ENCODE data around the gene ZFAND4. TPM values are rescaled to one million over a fixed set of nuclear protein-coding genes. Genes with fewer than 3 reads are reported as not detected.

The ZFAND4 gene
- total RNA-seq, 1 experiment from 2014 or later: 15.5 TPM

- H3K9ac ChIP-seq (ENCODE audit: low read length): no peak overlapping the region
- H3K4me1 ChIP-seq (ENCODE audit: control insufficient read depth in 1 of 2, insufficient read depth in 2 of 2, low read length in 2 of 2): no peaks in the 10 kb centered on the region
- H2AFZ ChIP-seq (ENCODE audit: low read depth, low read length, poor library complexity, severe bottlenecking): no peak overlapping the region
- no peaks in the 10 kb centered on the region for H3K36me3 ChIP-seq (ENCODE audit: control insufficient read depth in 1 of 2, insufficient read depth in 2 of 2, low read length in 2 of 2)
- H3K9me2 ChIP-seq (ENCODE audit: insufficient read depth): no peaks in the 10 kb centered on the region
- ChIA-PET CTCF (no interaction called here), POLR2A (no interaction called here), RAD21 (ENCODE audit: low non-redundant PET in 1 of 2, low total read pairs in 2 of 2, uncharacterized antibody in 2 of 2, unreplicated experiment in 2 of 2) (no interaction called here)
- TF ChIP-seq CTCF (IDR thresholded peaks at IDR 0.05 in 2 of 3, conservative IDR thresholded peaks at IDR 0.05 in 1 of 3; ENCODE audit: borderline replicate concordance in 1 of 3, insufficient read depth in 1 of 3, low read depth in 2 of 3, low read length in 2 of 3) (no peak), EZH2phosphoT487 (IDR thresholded peaks at IDR 0.05; ENCODE audit: borderline replicate concordance) (no peak), REST (IDR thresholded peaks at IDR 0.05; ENCODE audit: low read depth) (no peak), POLR2A (IDR thresholded peaks at IDR 0.05; ENCODE audit: borderline replicate concordance, extremely low read depth, insufficient read depth, insufficient read length) (no peak), SP1 (IDR thresholded peaks at IDR 0.05; ENCODE audit: low read depth) (no peak), YY1 (IDR thresholded peaks at IDR 0.05; ENCODE audit: extremely low read depth, insufficient replicate concordance, low read depth, low read length) (no peak), ZFX (IDR thresholded peaks at IDR 0.05) (no peak), MAX (IDR thresholded peaks at IDR 0.05) (no peak), ZNF274 (IDR thresholded peaks at IDR 0.05; ENCODE audit: low read depth, low read length) (no peak), EGR1 (IDR thresholded peaks at IDR 0.05; ENCODE audit: low read depth) (no peak), EZH2 (IDR thresholded peaks at IDR 0.05) (no peak), SIN3A (IDR thresholded peaks at IDR 0.05; ENCODE audit: low read depth) (no peak), POLR2AphosphoS5 (IDR thresholded peaks at IDR 0.05; ENCODE audit: low read depth, low read length) (no peak), CEBPB (IDR thresholded peaks at IDR 0.05; ENCODE audit: low read depth) (no peak), SRF (IDR thresholded peaks at IDR 0.05; ENCODE audit: low read depth) (no peak), ELF1 (IDR thresholded peaks at IDR 0.05; ENCODE audit: borderline replicate concordance, low read depth) (no peak)
- no peaks in the 10 kb centered on the region for H3K27me3 ChIP-seq (ENCODE audit: insufficient read depth, low read length)
- intact Hi-C loops (cut with micrococcal nuclease): no loop called here
- DNase-seq (ENCODE audit: low read depth, low spot score) (no peak), ATAC-seq (no peak)
- no peak overlapping the region for H3K4me3 ChIP-seq (replicated peaks in 1 of 2; ENCODE audit: low read depth in 1 of 2, low read length in 2 of 2)
- H3K27ac ChIP-seq (ENCODE audit: low read depth, low read length): no peak overlapping the region
- no peaks in the 10 kb centered on the region for H4K20me1 ChIP-seq (ENCODE audit: insufficient read depth)
- H3K4me2 ChIP-seq (ENCODE audit: low read length): no peak overlapping the region
- peaks cover 15% of the 10 kb centered on the region for H3K79me2 ChIP-seq (ENCODE audit: insufficient read depth, low read length)
- no peaks in the 10 kb centered on the region for H3K9me3 ChIP-seq (ENCODE audit: control insufficient read depth in 1 of 2, insufficient read depth in 1 of 2, low read depth in 1 of 2, low read length in 2 of 2)
- no TSS peak for BruUV-seq (replicated peaks)
These were observed 19.1 kb downstream of the ZFAND4 start for GRCh38 chr10:45653454-45653853.
